ENCODE results near the gene AURKB.
A peak's percentile ranks its signal among the peaks of the same experiment; 100 is the strongest.
"Not testable (repeated sequence)": the region's sequence is repeated elsewhere in the genome, so short reads cannot be mapped to it uniquely, and the experiment has no call there.

Gene AURKB

GRCh38 chr17:8175795-8176196, 34.6 kb downstream of the AURKB start:
- peak overlapping the region; percentile 94 for H3K4me2 ChIP-seq (ENCODE audit: low read length)
- no peaks in the 10 kb centered on the region for H3K9me3 ChIP-seq (ENCODE audit: insufficient read depth, low read length)
- peaks cover 20% of the 10 kb centered on the region for H3K4me1 ChIP-seq (ENCODE audit: low read length)
- no peaks in the 10 kb centered on the region for H3K36me3 ChIP-seq (replicated peaks; ENCODE audit: low read depth, low read length)
- H3K27me3 ChIP-seq (ENCODE audit: low read depth, low read length) = no peaks in the 10 kb centered on the region
- TF ChIP-seq EZH2phosphoT487 (IDR thresholded peaks at IDR 0.05; ENCODE audit: low read depth) = no peak
- TF ChIP-seq, protein P1, sequence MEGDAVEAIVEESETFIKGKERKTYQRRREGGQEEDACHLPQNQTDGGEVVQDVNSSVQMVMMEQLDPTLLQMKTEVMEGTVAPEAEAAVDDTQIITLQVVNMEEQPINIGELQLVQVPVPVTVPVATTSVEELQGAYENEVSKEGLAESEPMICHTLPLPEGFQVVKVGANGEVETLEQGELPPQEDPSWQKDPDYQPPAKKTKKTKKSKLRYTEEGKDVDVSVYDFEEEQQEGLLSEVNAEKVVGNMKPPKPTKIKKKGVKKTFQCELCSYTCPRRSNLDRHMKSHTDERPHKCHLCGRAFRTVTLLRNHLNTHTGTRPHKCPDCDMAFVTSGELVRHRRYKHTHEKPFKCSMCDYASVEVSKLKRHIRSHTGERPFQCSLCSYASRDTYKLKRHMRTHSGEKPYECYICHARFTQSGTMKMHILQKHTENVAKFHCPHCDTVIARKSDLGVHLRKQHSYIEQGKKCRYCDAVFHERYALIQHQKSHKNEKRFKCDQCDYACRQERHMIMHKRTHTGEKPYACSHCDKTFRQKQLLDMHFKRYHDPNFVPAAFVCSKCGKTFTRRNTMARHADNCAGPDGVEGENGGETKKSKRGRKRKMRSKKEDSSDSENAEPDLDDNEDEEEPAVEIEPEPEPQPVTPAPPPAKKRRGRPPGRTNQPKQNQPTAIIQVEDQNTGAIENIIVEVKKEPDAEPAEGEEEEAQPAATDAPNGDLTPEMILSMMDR (IDR thresholded peaks at IDR 0.05; ENCODE audit: low read depth, low read length) = no peak
- no peaks in the 10 kb centered on the region for H3K79me2 ChIP-seq (ENCODE audit: low read length)
- H2AFZ ChIP-seq (ENCODE audit: low read depth, low read length) = peak overlapping the region; percentile 28
- H3K9ac ChIP-seq (ENCODE audit: low read length) = peak overlapping the region; percentile 84
- H4K20me1 ChIP-seq (ENCODE audit: insufficient read depth, low read length) = no peaks in the 10 kb centered on the region
- peak overlapping the region; percentile 96 for H3K4me3 ChIP-seq (ENCODE audit: low read length)
- H3K27ac ChIP-seq (ENCODE audit: low read length) = peak overlapping the region; percentile 67

- peak overlapping the region; percentile 85 for H3K27ac ChIP-seq (ENCODE audit: low read length)
- H3K4me2 ChIP-seq (ENCODE audit: low read length) = peak overlapping the region; percentile 84
- H3K9ac ChIP-seq (ENCODE audit: low read length) = peak overlapping the region; percentile 70
- no peaks in the 10 kb centered on the region for H3K27me3 ChIP-seq (ENCODE audit: low read depth, low read length)
- TF ChIP-seq, protein P1 (IDR thresholded peaks at IDR 0.05; ENCODE audit: low read depth, low read length) = no peak
- TF ChIP-seq EZH2phosphoT487 (IDR thresholded peaks at IDR 0.05; ENCODE audit: low read depth) = no peak
- H3K4me1 ChIP-seq (ENCODE audit: low read length) = peaks cover 20% of the 10 kb centered on the region
- H3K36me3 ChIP-seq (replicated peaks; ENCODE audit: low read depth, low read length) = no peaks in the 10 kb centered on the region
- H4K20me1 ChIP-seq (ENCODE audit: insufficient read depth, low read length) = no peaks in the 10 kb centered on the region
- H3K79me2 ChIP-seq (ENCODE audit: low read length) = no peaks in the 10 kb centered on the region
- no peaks in the 10 kb centered on the region for H3K9me3 ChIP-seq (ENCODE audit: insufficient read depth, low read length)
- H2AFZ ChIP-seq (ENCODE audit: low read depth, low read length) = 0 out of 2 replicates have a peak overlapping the region, but pooled peaks have one; percentile 14
- peak overlapping the region; percentile 77 for H3K4me3 ChIP-seq (ENCODE audit: low read length)
These were observed 36.5 kb downstream of the AURKB start for GRCh38 chr17:8173871-8174322.

DNA sequence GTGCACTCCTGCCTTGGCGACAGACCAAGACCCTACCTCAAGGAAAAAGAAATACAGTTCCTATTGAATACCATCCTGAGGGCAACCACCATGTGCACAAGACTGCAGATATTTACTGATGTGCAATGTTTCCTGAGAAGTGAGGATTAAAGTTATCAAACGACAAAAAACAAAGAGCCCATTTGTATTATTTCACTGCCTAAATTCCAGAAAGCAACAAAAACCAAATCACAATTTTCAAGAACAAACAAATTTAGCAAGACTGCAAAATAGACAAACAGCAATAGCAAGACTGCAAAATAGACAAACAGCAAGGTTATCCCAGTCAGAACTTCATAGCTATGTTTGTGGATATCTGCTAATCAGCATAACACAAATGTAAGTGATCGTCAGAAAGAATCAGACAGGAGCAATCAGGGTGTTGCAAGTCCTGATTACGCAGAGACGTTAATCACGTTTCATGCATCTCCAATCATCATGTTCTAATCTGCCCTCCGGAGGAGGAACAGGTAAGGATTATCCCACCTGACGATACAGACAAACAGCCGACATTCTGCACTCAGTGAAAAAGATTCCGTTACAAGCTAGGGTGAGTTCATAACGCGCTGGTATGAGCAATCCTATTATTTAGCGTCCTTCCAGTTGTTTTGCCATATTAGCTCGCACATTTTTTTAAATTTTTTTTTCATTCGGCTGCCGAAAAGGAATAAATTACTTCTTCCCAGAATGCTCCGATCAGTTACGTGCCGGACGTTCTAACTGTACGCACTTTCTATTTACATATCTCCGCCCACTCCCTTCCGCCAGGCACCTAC, 37.1 kb downstream of the AURKB start:
- no peak for TF ChIP-seq EZH2phosphoT487 (IDR thresholded peaks at IDR 0.05; ENCODE audit: low read depth)
- TF ChIP-seq, protein P1 (IDR thresholded peaks at IDR 0.05; ENCODE audit: low read depth, low read length) = no peak
- Histone ChIP-seq H2AFZ (ENCODE audit: low read depth, low read length) (no peak overlapping the region), H3K36me3 (replicated peaks; ENCODE audit: low read depth, low read length) (no peaks in the 10 kb centered on the region), H3K9ac (ENCODE audit: low read length) (peak overlapping the region; percentile 70), H3K4me1 (ENCODE audit: low read length) (peaks cover 20% of the 10 kb centered on the region), H3K4me3 (ENCODE audit: low read length) (peak overlapping the region; percentile 77), H4K20me1 (ENCODE audit: insufficient read depth, low read length) (no peaks in the 10 kb centered on the region), H3K4me2 (ENCODE audit: low read length) (peak overlapping the region; percentile 84), H3K27me3 (ENCODE audit: low read depth, low read length) (no peaks in the 10 kb centered on the region), H3K9me3 (ENCODE audit: insufficient read depth, low read length) (no peaks in the 10 kb centered on the region), H3K27ac (ENCODE audit: low read length) (peak overlapping the region; percentile 85), H3K79me2 (ENCODE audit: low read length) (no peaks in the 10 kb centered on the region)

GRCh38 chr17:8170186-8170585, 40.2 kb downstream of the AURKB start:
- not testable (repeated sequence) for H3K27me3 ChIP-seq (ENCODE audit: low read depth, low read length); H4K20me1 ChIP-seq (ENCODE audit: insufficient read depth, low read length); H3K9me3 ChIP-seq (ENCODE audit: insufficient read depth, low read length); H3K36me3 ChIP-seq (replicated peaks; ENCODE audit: low read depth, low read length); H3K79me2 ChIP-seq (ENCODE audit: low read length); H2AFZ ChIP-seq (ENCODE audit: low read depth, low read length); H3K4me2 ChIP-seq (ENCODE audit: low read length); H3K9ac ChIP-seq (ENCODE audit: low read length); H3K4me3 ChIP-seq (ENCODE audit: low read length); H3K4me1 ChIP-seq (ENCODE audit: low read length); H3K27ac ChIP-seq (ENCODE audit: low read length)
